Stimulated activated CD4-positive, alpha-beta T cell treated with anti-CD3 and anti-CD28 coated beads, Interleukin-15, amount 100 ng/mL, for 1 hour (primary cell): ENCODE measurements around the gene CEP41.

ENCODE experiments used
- DNase-seq, 2 donors: peaks; one replicate each; pipeline ENCODE4 v3.0.0-alpha.2; 2020; ENCODE audit warnings: low read depth in 1 of 2, low spot score in 1 of 2

The CEP41 gene

DNA sequence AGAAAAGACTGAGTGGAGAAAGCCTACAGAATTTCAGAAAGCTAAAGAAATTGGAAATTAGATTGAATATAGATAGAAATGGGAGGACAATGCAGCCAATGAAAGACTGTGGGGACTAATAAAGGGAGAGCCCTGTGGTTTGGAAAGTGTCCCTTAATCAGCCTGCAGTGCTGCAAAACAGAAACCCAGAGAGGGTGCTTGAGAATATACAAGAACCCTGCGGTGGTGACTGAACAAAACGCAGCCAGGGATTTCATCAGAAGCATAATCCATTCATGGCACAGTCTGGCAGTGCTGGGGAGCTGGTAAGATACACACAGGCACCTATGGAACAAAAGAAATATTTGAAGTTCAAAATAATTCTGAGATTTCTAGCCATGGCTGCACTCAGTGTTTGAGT, 19.1 kb downstream of the CEP41 start:
- DNase-seq = no peak

DNA sequence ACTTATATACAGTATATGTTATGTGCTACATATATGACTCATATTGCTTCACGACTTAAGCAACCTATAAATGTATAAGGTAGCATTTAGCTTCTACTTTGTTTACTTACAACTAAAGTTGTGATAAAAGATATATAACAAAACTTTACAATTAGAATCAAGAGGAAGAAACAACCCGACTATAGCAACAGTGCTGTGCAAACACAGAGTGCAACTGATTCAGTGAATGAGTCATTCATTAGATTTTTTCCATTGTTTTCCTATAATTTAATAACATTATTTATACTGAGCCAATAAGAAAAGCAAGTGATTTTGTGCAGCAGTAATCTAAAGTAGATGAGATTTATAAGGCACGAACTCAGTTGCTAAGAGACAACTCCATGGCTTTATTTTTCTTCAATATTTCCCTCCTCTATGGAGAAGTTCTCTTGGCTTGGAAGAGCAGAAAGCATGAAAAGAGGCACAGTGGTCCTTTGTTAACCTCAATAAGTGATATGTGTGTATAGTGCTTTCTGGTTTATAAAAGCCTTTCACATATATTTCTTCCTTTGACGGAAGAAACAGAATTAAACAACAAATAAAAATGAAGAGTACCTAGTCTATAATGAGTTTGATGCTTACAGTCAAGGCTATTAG, 19.8 kb downstream of the CEP41 start:
- no peak for DNase-seq

DNA sequence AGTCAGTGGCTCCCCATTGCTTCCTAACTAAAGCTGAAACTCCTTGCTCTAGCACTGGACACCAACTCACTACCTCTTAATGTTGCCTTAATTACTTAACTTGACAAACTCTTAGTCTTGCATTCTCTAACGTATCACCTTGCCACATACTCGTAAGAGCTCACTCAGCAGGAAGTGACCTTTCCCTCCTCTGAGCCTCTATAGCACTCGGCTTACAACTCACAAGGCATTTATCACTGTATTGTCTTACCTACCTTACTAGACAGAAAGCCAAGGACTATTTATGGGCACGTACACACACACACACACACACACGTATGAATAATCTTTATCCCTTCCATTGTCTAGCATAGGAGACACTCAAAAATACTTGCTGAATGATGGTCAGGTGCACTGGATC, 21.2 kb downstream of the CEP41 start:
- no peak for DNase-seq

DNA sequence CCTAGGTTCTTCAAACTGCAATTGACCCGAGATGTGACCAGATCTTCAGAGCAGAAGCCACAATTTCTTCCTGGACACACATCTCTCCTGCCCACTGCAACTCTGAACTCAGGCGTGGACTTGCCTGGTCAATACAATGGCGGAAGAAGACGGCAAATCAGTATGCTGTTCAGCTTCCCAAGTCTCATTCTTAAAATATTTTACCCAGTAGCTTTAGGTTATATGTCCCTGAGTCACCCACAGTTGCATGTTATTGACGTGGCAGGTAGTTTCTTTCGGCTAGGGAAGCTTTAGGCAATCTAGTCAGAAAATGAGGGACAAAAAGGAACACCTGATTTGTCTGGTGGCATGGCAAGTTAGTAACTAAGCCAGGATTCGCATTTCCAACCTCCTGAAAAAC, 22.5 kb downstream of the CEP41 start:
- DNase-seq = no peak

DNA sequence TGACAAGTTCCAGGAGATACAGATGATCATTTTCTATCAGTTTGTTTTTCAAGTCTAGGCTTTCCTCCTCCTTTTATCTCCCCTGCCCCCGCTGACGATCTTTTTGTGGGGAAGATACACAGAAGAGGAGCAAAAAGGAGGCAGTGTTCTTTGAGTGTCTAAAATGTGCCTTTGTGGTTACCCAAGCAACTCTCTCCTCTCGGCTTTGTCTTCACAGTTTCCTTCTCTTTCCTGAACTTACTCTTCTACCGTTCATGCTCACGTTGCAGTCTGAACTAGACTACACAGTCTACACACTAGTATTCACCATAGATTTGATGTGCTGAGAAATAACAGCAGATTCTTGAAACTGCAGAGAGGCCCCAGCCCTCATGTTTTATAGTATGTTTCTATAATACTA, 23.6 kb downstream of the CEP41 start:
- DNase-seq = no peak

DNA sequence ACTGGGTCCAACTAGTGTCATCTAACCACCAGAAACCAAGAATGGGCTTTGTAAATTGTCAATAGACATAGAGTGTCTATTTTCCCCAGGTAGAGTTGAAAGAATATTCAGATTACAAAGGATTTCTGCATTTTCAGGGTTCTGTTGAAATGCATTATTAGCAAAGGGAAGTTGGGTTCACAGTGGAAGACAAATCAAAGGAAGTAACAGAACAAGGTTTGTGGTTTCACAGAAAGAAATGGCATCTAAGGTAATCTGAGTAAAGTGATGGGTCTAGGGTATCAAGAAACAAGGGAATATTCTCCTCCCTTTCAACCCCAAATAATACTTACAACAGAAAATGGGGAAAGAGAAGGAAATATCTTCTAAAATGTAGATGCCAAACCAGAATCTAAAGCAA, 25.8 kb downstream of the CEP41 start:
- no peak for DNase-seq

DNA sequence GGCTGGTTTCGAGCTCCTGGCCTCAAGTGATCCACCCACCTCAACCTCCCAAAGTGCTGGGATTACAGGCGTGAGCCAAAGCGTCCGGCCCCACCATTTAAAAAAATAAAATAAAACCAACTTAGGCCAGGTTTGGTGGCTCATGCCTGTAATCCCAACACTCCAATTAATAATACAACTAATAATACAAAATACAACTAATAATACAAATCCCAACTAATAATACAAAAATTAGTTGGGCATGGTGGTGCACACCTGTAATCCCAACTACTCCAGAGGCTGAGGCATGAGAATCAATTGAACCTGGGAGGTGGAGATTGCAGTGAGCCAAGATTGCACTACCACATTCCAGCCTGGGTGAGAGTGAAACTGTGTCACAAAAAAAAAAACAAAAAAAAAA, 27.6 kb downstream of the CEP41 start:
- no peak for DNase-seq

DNA sequence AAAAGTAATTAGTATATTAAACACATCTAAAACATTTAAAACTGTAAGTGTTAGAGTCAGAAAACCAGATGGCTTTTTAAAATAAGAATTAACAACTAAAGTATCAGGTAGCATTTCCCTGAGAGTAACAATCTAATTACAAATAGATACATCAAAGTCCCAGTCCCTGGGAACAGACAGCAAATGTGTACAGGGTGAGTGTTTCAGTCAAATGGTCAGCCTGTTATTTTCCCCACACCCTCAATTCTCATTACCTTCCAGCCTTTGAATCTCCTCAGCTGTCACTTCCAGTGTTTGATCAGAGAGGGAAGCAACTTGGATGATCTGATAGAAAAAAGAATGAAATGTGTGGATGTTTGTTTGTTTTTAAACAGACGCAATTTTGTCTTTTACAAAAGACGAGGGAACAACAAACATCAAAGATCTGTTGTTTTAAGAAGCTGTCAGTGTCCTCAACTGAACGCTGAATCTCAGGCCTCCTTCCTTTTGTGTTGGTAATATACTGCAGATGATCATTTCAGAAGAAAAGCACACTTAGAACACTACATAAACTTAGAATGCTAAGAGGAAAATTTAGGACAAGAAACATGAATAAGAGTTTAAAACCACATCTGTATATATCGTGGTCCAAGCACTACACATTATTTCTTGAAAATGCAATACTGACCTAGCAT, 29.8 kb downstream of the CEP41 start:
- no peak for DNase-seq

DNA sequence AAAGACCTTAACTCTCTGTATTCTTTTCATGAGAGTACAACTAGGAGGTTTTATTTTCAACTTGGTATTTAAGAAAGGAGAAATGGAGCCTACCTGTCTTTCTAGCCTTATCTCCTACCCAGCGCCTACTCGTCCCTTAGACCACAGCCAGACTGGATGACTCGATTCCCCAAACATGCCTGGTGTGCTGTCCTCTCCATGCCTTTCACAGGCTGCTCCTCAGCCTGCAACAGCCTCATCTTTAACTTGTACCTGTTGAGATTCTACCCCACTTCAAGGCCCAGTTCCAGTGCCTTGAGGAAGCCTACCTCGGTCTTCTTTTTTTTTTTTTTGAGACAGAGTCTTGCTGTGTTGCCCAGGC, 31.1 kb downstream of the CEP41 start:
- DNase-seq = no peak

DNA sequence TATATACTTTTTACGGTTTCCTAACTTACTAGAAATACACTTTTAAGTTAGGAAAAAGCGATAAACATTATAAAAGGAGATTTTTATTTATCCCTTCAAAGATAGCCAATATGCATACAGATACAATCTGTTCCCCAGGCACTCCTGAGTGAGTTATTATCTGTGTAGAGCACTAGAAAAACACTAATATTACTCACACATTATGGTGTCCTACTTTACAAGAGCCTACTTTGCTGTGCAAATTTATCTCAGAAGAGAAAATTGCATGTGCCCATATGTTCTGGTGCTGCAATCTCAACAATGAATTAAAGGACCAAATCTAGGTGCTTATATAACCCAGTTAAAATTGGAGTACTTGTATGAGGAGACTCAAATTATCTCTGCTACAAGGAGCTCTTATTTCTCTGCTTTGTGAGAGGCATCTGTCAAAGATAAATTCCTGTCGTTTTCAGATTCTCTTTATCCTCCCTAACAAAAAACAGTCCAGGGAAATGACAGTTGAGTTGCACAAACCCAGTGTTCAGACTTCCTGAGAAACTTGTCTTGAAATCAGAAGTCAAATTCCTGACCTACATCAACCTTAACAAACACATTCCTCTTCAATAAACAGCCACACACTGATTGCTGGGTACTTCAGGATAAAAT, 31.6 kb downstream of the CEP41 start:
- no peak for DNase-seq

DNA sequence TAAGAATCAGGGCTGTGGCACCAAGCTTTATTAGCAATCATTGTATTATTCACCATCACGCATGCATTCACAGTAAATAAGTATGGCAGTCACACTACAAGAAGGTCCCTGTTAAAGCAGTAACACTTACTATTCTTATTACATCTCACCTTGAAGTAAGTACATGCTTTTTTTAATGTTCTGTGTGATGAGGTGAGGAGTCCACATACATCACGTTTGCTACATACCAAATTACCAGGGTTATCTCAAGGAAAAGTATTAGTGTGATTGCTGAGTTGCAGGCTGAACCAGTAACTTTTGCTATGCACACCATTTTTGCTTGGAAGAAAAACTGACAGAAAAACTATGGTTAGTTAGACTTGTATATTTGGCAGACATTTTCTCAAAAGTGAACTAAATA, 35.8 kb downstream of the CEP41 start:
- DNase-seq = no peak

DNA sequence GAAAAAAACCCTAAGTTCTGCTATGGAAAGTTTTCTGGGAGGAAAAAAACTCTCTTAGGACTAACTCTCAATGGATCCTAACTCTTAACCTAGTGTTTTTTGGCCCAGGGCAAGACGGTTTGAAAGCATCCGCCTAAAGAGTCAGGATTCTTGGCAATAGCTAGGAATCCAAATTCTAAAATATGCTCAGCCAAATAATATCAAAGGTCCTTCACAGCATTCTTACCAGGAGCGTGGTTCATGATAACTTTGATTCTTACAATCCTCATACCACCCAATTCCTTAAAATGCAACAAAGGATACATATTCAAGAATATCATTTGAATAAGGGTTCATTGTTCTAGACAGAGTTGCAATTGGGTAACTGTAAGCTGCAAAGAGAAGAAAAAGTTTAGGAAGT, 39.2 kb downstream of the CEP41 start:
- no peak for DNase-seq

DNA sequence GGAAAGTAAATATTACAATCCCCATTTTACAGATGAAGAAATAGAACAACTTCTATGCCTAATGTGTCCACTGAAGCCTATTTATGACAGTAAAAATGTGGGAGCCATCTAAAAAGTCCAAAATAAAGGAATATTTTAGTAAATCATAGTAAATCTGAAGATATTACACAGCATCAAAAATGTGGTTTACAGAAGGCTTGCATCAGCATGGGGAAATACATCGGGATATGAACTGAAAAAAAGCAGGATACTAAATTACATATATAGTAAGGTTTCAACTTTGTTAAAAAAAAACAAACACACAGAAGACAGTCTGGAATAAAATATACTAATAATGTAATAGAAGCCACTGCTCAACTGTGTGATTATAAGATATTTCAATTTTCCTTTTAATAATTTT, 39.7 kb downstream of the CEP41 start:
- DNase-seq = no peak

DNA sequence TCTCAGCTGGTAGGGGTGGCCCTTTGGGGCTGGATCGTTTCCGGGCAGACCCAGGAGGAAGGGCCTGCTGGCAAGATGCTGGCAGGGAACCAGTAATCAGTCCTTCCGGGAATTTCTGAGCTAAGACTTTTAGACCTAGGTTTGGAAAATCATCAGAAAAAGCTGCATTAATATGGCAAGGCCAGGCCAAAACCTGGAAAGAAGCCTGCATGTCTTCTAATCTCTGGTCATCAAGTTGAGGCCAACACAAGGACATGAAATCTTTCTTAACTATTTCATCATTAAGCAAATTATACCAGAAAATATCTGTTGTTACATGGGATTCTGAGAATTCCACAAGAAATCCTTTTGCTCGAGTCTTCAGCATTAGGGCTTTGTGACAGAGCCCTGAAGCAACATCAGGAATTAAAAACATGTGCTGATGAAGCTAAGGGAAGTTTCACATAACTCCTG, 40.7 kb downstream of the CEP41 start:
- no peak for DNase-seq

DNA sequence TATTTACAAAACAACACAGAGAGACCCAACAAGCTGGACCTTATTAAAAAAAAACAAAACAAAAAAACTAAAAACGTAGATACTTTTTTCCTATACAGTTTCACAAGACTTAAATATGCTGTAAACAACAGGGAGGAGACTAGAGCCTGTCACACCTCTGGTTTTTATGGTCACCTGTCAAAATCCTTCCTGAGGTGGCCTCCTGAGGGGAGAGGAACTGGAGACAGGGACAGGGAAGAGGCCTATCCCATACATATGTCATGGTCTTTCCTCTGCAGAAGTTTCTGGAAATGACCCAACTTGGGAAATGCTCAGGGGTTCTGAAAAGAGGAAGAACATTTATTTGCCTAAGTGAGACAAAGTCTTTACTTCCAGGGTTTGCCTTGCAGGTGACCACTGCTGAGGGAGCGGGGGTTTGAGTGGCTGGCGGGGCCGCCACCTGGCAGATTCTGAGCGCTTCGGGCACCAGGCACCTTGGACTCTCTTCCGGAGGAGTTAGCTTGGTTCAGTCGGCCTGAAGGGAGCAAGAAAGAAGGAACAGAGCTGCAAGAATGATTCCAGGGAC, 42.2 kb downstream of the CEP41 start:
- DNase-seq = no peak

DNA sequence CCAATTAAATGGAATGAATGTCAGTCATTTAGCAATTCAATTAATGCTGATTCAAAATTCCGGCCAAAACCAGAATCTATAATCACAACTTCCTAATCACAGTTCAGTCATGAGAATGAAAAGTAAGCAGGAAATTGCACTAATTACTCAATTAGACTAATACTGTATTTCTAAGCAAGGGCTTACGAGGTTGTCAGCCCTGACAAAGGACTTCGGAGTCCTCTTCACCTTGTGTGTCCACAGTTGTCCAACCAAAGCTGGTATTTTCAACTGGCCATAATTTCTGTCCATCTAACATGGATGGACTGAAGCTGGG, 43.1 kb downstream of the CEP41 start:
- DNase-seq = no peak

DNA sequence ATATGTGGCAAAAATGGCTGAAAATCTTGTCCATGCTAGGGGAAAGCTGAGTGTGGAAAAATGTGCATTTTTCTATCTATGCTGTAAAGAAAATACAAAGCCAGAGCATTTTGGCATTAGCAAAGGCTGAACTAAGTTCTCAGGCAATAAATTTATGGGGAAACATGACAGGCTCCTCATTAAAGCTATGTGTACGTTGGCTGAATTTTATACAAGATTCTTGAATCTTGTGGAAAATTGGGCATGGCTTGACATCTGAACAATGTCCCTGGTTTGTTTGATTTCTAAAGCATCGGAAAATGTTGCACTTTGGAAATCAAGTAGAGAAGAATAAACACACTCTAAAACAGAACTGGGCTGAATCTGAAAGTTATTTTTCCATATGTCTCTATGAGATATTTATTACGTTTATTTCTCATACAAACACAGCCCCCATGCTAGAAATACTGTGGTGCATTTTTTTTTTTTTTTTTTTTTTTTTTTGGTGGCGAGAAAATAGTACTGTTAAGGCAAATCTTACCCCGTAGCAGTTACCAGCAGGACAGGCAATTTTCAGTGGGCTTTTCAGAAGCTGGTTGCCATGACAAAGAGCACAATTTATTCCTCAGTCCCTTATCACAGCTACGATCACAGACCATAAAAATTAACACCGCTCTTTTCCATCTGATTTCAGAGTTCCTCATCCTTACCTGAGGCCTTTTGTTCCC, 43.6 kb downstream of the CEP41 start:
- no peak for DNase-seq

DNA sequence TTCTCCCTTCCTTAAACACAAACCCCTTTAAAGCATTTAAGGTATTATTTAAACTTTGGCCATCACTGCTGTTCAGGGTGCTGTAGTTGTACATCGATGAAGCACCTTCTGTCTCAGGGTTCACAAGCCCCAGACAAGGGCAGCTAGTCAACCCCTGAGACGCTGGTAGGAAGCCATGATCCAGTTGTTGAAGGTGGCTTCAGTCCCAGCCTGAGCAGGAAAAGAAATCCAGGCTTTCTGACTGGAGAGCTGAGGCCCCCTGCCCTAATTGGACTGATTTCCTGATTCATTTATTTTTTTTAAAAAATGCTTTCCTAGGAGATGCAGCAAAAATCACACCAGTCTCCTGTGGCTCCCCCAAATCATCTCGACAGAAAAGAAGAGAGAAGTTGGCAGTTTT, 44.7 kb downstream of the CEP41 start:
- DNase-seq = no peak

DNA sequence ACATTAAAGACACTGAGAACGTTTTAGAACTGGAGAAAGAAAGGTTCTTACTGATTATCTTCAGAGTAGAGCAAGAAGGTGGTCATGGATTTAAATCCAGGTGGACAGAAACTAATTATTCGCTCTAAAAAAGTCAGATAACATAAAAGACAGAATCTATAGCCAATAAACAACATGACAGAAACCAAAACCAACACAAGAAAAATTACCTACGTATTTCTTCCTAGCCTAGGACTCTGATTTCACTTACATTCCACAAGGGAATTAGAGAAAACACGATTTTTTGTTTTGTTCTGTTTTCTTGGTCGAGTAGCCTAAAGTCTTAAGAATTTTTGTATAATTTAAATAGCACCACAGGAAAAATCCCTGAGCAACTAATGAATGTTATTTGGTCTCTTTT, 45.4 kb downstream of the CEP41 start:
- DNase-seq = no peak

DNA sequence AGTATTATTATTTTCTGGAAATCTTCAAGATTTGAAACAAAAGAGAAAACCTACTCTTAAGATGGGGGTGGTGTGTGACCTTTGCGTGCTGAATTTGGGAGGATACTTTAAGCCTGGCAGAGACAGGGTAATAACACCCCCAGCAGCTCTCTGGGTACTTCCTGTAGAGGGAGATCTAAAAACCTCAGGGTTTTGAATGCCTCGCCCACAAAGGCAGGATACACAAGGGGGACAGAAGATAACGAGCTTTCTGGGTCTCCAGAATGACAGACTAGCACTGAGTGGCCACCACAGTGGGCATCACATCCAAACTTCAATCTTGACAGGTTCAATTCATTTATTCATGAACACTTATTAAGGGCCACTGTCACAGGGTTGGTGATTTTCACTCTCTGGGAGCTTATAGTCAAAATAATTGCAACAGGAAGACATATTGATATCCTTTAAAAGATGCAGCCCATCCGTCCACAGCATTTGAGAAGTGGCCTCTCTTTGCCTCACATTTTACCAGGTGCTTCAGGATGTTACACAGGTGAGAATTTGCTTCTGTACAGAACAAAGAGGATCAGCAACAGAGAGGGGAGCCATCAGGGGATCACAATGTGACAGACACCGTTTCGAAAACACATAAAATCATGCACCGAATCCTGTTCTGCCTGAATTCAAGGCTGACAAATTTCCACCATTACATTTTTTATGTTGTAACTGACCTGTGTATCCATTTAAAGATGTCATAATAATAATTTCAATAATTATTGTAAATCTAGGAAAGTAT, 46.2 kb downstream of the CEP41 start:
- DNase-seq = no peak

DNA sequence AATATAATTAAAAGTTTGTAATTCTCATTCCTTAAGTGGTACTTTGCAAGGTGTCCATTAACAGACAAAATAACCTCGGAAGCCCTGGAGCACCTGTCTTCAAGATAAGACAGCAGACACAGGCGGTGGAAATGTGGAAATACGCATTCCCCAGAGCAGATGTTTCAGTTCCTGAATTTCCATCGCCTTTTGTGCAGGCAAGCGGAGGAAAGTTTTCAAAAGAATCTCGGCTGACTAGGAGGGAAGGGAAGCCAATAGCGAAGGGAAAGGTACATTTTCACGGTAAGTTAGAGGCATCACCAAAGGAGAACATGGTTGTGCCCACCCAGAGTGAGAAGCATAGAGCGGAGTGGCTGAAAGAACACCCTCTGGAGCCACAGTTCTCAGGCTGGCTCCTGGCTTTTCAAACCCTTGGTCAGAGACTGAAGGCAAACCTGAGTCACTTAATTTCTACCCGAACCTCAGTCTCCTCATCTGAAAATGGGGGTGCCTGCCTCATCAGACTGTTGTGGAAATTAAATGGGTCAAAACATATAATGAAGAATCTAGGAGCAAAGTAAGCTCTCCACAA, 46.9 kb downstream of the CEP41 start:
- DNase-seq = no peak
